ENCODE results near the gene ZNF133. TPM values are rescaled to one million over a fixed set of nuclear protein-coding genes. Genes with fewer than 3 reads are reported as not detected.
A peak's percentile ranks its signal among the peaks of the same experiment; 100 is the strongest.

ZNF133 gene
- total and polyA plus RNA-seq, 2 experiments from 2014 or later, result 10.9 to 22.4 TPM

DNA sequence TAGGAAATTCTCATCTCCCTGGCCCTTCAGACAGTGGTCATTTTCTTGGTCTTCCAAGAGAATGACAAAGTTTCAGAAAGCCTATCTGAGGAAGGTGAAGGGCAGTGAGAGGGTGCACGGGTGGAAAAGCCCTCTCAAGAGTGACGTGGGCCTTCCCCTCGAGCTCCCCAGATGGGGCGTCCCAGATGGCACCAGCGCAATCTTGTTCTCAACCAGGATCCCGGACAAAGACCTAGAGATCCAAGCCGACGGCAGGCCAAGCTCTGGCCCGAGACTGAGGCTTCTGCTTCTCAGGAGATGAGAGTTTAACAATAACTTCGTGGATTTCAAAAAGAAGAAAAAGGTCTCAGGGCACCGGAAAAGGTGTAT is 797 bp upstream of the ZNF133 start:
- Histone ChIP-seq H3K27ac (peak overlapping the region; percentile 99), H3K9me3 (ENCODE audit: low read depth) (no peaks in the 10 kb centered on the region), H3K4me1 (ENCODE audit: insufficient read depth) (peaks cover 8% of the 10 kb centered on the region), H3K4me2 (peak overlapping the region; percentile 75), H4K20me1 (ENCODE audit: insufficient read depth, poor library complexity, severe bottlenecking) (no peaks in the 10 kb centered on the region), H3K4me3 (peak overlapping the region; percentile 81), H3K79me2 (peaks cover 40% of the 10 kb centered on the region), H3K27me3 (no peaks in the 10 kb centered on the region), H2AFZ (peak overlapping the region; percentile 82), H3K36me3 (replicated peaks; ENCODE audit: insufficient read depth, low read depth) (no peaks in the 10 kb centered on the region), H3K9me2 (replicated peaks; ENCODE audit: insufficient read depth) (no peaks in the 10 kb centered on the region)
- DNase-seq (ENCODE audit: low spot score), result peak; percentile 20
- WGBS (ENCODE audit: low lambda C conversion rate, missing lambda C conversion rate), result 30% methylated on average over 11 of the region's 11 CpGs
- TF ChIP-seq EZH2 (IDR thresholded peaks at IDR 0.05; ENCODE audit: borderline replicate concordance) (no peak), EZH2phosphoT487 (IDR thresholded peaks at IDR 0.05; ENCODE audit: low read depth, severe bottlenecking, unreplicated experiment) (no peak)
- TF ChIP-seq, protein P1, sequence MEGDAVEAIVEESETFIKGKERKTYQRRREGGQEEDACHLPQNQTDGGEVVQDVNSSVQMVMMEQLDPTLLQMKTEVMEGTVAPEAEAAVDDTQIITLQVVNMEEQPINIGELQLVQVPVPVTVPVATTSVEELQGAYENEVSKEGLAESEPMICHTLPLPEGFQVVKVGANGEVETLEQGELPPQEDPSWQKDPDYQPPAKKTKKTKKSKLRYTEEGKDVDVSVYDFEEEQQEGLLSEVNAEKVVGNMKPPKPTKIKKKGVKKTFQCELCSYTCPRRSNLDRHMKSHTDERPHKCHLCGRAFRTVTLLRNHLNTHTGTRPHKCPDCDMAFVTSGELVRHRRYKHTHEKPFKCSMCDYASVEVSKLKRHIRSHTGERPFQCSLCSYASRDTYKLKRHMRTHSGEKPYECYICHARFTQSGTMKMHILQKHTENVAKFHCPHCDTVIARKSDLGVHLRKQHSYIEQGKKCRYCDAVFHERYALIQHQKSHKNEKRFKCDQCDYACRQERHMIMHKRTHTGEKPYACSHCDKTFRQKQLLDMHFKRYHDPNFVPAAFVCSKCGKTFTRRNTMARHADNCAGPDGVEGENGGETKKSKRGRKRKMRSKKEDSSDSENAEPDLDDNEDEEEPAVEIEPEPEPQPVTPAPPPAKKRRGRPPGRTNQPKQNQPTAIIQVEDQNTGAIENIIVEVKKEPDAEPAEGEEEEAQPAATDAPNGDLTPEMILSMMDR (IDR thresholded peaks at IDR 0.05; ENCODE audit: poor library complexity), result no peak

DNA sequence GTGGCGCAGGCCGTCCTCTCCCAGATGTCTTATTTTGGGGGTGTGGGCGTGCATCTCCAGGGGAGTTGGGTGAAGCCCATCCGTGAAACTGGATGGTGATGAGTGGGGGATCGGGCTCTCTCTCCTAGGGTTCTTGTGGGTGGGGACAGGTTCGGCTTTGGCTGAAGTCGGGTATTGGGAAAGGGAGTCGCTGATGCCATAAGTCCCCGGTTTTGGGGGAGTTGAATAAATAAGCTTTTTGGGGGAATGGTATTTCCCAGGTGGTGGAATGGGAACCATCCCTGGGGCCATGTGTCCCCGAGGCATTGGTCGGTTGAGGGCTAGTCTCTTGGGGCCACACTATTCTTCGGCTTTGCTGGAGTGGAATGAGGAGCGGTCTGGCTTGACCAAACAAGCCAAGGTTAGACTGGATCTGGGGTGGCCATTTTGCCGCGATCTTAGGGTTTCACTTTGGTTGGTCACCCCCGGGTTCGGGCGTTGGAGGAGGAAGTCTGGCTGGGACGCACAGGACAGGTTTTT is 481 bp downstream of the ZNF133 start:
- H3K4me2 ChIP-seq, result peak overlapping the region; percentile 75
- no peaks in the 10 kb centered on the region for H3K36me3 ChIP-seq (replicated peaks; ENCODE audit: insufficient read depth, low read depth)
- H3K4me1 ChIP-seq (ENCODE audit: insufficient read depth), result peaks cover 8% of the 10 kb centered on the region
- peak overlapping the region; percentile 99 for H3K27ac ChIP-seq
- no peaks in the 10 kb centered on the region for H3K9me2 ChIP-seq (replicated peaks; ENCODE audit: insufficient read depth)
- no peak for TF ChIP-seq EZH2 (IDR thresholded peaks at IDR 0.05; ENCODE audit: borderline replicate concordance)
- no peak for TF ChIP-seq EZH2phosphoT487 (IDR thresholded peaks at IDR 0.05; ENCODE audit: low read depth, severe bottlenecking, unreplicated experiment)
- TF ChIP-seq, protein P1 (IDR thresholded peaks at IDR 0.05; ENCODE audit: poor library complexity), result no peak
- WGBS (ENCODE audit: low lambda C conversion rate, missing lambda C conversion rate), result 2% methylated on average over 16 of the region's 19 CpGs
- no peaks in the 10 kb centered on the region for H4K20me1 ChIP-seq (ENCODE audit: insufficient read depth, poor library complexity, severe bottlenecking)
- peak; percentile 26 for DNase-seq (ENCODE audit: low spot score)
- peak overlapping the region; percentile 81 for H3K4me3 ChIP-seq
- H3K79me2 ChIP-seq, result peaks cover 49% of the 10 kb centered on the region
- peak overlapping the region; percentile 94 for H2AFZ ChIP-seq
- no peaks in the 10 kb centered on the region for H3K9me3 ChIP-seq (ENCODE audit: low read depth)
- no peaks in the 10 kb centered on the region for H3K27me3 ChIP-seq

- Histone ChIP-seq H3K27ac (peak overlapping the region; percentile 99), H2AFZ (peak overlapping the region; percentile 94), H3K4me1 (ENCODE audit: insufficient read depth) (peaks cover 8% of the 10 kb centered on the region), H3K36me3 (replicated peaks; ENCODE audit: insufficient read depth, low read depth) (no peaks in the 10 kb centered on the region), H3K9me3 (ENCODE audit: low read depth) (no peaks in the 10 kb centered on the region), H3K9me2 (replicated peaks; ENCODE audit: insufficient read depth) (no peaks in the 10 kb centered on the region), H3K4me3 (peak overlapping the region; percentile 81), H3K27me3 (no peaks in the 10 kb centered on the region), H3K79me2 (peaks cover 54% of the 10 kb centered on the region), H4K20me1 (ENCODE audit: insufficient read depth, poor library complexity, severe bottlenecking) (no peaks in the 10 kb centered on the region), H3K4me2 (peak overlapping the region; percentile 75)
- DNase-seq (ENCODE audit: low spot score), result no peak
- WGBS (ENCODE audit: low lambda C conversion rate, missing lambda C conversion rate), result 70% methylated on average over 6 of the region's 6 CpGs
- TF ChIP-seq, protein P1 (IDR thresholded peaks at IDR 0.05; ENCODE audit: poor library complexity), result no peak
- TF ChIP-seq EZH2 (IDR thresholded peaks at IDR 0.05; ENCODE audit: borderline replicate concordance) (no peak), EZH2phosphoT487 (IDR thresholded peaks at IDR 0.05; ENCODE audit: low read depth, severe bottlenecking, unreplicated experiment) (no peak)
Measured at GRCh38 chr20:18289306-18289705, 979 bp downstream of the ZNF133 start.

All from hepatocyte (in vitro differentiated cells).